GM13976 (cell line): ENCODE results near the gene BICRA.
"Not testable (repeated sequence)": the region's sequence is repeated elsewhere in the genome, so short reads cannot be mapped to it uniquely, and the experiment has no call there.

Experiments
- DNase-seq: peaks from one replicate; pipeline ENCODE4 v3.0.0; 2012; ENCODE audit warnings: low spot score
- in situ Hi-C: fragments of 300-500 bp; cut with MboI; formaldehyde crosslinking; loops from one replicate; pipeline ENCODE4 v1.12.0; 2022; ENCODE audit warnings: low sequenced_read_pairs, mixed read lengths, inconsistent platforms; ENCODE audit not compliant: unreplicated experiment
- TF ChIP-seq, protein P1 (sequence below): IDR thresholded peaks from 2 replicates; pipeline ENCODE4 v1.5.1; 2012; ENCODE audit warnings: borderline replicate concordance, mild to moderate bottlenecking; ENCODE audit not compliant: insufficient read depth; ENCODE audit errors: extremely low read depth, missing control alignments, control extremely low read depth

Gene BICRA

DNA sequence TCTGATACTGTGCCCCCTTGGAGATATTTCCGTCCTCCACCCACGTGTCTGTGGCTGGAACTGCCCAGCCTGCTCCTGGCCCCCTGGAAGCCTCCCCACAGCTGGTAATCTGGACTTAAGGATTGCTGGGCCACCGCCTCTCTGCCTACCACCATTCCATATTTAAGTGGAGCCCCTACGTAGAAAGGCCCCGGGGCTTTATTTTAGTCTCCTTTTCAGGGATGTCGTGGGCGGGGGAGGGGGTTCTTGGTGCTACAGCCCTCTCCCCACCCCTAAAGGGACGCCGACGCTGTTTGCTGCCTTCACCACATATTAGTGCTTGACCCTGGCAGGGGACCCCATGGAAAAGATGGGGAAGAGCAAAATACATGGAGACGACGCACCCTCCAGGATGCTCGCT, 133.7 kb downstream of the BICRA start:
- in situ Hi-C loops = no loop called here
- TF ChIP-seq, protein P1, sequence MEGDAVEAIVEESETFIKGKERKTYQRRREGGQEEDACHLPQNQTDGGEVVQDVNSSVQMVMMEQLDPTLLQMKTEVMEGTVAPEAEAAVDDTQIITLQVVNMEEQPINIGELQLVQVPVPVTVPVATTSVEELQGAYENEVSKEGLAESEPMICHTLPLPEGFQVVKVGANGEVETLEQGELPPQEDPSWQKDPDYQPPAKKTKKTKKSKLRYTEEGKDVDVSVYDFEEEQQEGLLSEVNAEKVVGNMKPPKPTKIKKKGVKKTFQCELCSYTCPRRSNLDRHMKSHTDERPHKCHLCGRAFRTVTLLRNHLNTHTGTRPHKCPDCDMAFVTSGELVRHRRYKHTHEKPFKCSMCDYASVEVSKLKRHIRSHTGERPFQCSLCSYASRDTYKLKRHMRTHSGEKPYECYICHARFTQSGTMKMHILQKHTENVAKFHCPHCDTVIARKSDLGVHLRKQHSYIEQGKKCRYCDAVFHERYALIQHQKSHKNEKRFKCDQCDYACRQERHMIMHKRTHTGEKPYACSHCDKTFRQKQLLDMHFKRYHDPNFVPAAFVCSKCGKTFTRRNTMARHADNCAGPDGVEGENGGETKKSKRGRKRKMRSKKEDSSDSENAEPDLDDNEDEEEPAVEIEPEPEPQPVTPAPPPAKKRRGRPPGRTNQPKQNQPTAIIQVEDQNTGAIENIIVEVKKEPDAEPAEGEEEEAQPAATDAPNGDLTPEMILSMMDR = no peak
- no peak for DNase-seq

DNA sequence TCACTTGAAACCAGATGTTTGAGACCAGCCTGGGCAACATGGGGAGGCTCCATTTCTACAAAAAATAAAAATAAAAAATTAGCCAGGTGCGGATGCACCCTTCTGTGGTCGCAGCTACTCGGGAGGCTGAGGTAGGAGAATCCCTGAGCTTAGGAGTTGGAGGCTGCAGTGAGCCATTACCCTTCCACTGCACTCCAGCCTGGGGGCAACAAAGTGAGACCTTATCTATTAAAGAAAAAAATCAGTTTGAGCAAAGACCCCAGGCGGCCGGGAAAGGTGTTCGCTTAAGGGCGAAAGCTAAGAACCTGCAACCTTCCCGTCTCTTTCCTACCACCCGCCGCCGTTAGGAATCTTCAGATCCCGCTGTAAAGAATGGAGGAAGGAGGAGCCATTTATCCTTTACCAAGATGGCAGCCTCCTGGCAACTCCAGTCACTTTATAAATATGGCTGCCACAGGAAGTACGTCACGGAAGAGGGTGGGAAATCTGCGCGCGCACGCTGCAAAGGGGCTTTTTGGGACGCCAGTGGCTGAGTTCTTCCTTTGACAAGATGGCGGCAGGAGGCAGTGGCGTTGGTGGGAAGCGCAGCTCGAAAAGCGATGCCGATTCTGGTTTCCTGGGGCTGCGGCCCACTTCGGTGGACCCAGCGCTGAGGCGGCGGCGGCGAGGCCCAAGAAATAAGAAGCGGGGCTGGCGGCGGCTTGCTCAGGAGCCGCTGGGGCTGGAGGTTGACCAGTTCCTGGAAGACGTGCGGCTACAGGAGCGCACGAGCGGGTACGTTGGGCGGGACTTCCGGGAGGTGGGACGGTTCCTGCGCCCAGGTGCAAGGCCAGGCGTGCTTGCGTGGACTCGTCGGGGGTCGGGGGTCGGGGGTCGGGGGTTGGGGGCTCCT, 136.3 kb downstream of the BICRA start, which contains the start of gene NOP53:
Gene NOP53, plus strand, starts transcription at position 537 of the 892 bp plus-strand sequence. Its CDS starts 14 bp downstream, at position 551.
- in situ Hi-C loops = no loop called here
- TF ChIP-seq, protein P1 = no peak
- DNase-seq = peak; percentile 97

DNA sequence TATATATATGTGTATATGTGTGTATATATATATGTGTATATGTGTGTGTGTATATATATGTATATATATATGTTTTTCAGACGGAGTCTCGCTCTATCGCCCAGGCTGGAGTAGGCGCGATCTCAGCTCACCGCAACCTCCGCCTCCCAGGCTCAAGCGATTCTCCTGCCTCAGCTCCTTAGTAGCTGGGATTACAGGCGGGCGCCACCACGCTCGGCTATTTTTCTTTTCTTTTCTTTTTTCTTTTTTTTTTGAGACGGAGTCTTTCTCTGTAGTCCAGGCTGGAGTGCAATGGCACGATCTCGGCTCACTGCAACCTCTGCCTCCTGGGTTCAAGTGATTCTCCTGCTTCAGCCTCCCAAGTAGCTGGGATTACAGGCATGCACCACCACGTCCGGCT, 137.2 kb downstream of the BICRA start:
- DNase-seq = not testable (repeated sequence)

DNA sequence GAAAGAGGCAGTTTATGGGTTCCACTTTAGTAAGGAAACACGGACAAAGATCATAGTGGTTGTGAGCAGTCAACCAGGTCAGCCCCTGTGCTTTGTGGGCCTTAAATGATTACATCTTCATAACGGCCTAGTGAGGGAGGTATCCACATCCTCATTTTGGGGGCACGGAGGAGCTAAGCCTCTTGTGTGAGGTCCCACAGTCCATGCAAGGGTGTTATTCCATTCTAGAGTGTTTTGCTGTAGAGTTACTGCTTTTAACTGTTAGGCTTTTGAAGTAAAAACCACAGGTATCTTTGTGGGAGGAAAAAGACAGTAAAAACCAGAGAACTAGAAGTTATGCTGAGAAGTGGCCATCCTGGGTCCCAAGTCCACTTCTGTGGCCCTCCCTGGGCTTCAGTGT, 140.4 kb downstream of the BICRA start:
- in situ Hi-C loops = no loop called here
- TF ChIP-seq, protein P1 = no peak
- peak; percentile 81 for DNase-seq

More for the DNA sequence above, 137.2 kb downstream of the BICRA start:
- in situ Hi-C loops = not testable (repeated sequence)

DNA sequence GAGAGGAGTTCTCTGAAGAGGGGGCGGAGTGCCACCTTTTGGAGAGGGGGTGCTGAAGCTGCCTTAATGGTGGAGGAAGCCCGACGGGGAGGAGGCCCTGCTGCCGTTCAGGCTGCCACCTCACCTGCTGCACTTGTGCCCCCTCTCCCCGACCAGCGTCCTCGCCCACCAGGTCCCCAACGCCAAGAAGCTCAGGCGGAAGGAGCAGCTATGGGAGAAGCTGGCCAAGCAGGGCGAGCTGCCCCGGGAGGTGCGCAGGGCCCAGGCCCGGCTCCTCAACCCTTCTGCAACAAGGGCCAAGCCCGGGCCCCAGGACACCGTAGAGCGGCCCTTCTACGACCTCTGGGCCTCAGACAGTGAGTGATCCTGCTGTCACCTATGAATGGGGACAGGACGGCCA, 141.8 kb downstream of the BICRA start:
- TF ChIP-seq, protein P1 = no peak
- in situ Hi-C loops = no loop called here
- DNase-seq = no peak

DNA sequence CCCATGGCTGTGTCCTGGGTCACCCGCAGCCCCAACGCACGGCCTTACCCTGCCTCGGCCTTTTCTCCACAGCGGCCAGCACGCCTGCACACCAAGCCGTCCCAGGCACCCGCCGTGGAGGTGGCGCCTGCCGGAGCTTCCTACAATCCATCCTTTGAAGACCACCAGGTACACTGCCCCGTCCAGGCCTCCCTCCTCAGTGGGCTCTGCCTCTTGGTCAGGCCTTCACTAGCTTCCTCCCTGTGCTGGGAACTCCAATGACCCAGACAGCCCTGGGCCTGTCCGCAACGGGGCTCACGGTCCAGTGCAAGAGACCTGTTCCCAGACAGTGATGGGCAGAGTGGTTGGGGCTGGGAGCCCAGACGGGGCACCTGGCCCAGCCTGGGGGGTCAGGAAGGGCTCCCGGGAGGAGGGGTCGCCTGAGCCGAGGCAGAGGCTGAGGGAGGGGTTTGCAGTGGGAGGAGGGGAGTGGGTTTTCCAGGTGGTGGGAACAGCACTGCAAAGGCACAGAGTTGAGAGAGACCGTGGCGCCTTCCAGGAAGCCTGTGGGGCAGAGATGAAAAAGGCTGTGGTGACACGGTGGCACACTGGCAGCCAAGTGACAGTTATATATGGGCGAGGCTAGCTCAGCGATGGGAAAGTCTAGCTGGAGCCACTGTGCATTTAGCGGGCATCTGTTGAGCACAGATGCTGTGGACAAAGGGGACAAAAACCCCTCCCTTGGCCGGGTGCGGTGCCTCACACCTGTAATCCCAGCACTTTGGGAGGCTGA, 143.7 kb downstream of the BICRA start:
- TF ChIP-seq, protein P1 = no peak
- peak; percentile 20 for DNase-seq
- in situ Hi-C loops = no loop called here
